ENCODE data around the gene STAT4.

STAT4 gene

DNA sequence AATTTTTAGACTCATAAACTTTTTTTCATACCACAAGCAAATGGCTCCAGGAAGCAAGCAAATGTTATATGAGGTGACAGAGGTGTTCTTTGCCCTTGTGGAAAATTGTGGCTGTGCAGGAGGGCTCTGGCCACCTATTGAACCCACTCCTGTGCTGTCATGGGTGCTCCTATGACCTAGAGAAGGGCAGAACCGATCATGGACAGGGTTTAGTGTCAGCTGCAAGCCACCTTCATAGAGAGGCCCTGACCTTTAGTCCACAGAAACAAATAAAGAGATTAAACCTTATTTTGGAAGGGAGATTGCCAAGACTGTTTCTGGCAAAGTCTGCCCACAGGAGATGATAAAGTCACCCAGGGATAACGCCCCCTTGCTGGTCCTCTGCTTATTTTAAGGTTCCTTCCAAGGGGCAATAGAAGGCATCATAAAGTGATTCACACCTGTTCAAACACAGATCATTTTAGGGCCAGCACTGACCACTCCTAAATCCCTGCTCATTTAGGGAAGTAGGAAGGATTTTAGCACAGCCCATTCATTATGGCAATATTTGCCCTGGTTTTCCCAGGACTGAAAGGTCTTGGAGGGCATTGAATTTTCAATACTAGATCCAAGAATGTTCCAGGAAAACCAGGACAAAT is 26.1 kb upstream of the STAT4 start:
- no peak for DNase-seq
- intact Hi-C loops (cut with DNase I): no loop called here

DNA sequence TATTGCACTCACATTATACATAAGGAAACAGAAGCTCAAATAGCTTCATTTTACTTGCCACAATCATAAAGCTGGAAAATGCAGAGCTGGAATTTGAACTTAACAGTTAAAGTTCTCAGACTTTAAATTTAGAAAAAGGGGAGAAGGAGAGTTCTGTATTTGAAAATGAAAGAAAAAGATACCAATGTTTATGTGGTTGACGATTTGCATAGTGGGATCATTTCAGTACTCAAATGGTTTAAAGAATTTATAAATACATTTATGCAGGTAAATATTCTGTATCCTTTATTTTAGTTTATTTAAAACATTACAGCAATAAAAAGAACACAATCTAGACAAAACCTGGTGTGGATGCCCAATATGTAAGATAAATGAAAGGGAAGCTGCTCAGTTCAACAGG is 25.5 kb upstream of the STAT4 start:
- DNase-seq: no peak
- intact Hi-C loops (cut with DNase I): no loop called here

DNA sequence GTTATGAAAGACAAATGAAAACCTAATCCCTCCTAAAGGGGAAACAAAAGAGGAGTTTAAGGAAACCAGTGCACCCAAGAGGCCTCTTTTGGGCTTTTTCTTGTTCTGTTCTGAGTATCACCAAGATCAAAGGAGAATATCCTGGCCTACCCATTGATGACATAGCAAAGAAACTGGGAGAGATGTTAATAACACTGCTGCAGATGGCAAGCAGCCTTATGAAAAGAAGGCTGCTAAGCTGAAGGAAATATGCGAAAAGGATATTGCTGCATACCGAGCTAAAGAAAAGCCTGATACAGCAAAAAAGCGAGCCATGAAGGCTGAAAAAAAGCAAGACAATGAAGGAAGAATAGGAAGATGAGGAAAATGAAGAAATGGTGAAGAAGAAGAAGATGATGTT is 23.6 kb upstream of the STAT4 start:
- no peak for DNase-seq
- intact Hi-C loops (cut with DNase I): no loop called here

GRCh38 chr2:191173206-191173605 is 22.4 kb upstream of the STAT4 start:
- no peak for DNase-seq
- intact Hi-C loops (cut with DNase I): no loop called here

DNA sequence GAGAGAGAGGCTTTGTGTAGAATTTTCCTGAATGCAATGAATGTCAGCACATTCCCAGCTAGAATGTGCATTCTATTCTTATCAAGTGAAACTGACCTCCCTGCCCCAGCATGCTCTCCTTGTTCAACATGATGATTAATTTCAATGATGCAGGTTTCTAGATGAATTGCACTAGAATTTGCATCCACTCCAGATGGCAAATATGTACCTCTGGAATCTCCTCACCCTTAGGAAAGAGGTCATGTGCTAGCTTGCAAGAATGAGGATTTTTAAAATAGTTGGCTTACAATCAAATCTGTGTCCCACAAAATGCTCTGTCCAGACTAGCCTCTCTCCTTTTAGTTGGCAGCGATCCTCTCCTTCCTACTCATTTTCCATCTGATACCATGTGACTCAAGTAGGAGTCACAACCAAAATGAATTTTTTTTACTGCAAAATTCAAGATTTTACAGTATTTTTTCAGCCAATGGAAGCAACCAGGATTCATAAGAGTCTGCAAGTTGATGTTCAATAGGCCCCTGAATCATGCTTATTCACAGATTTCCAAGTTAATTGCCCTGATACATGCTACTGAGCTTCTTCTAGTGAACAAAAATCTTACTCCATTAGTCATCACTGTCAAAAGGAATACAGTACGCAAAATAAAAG is 21.0 kb upstream of the STAT4 start:
- intact Hi-C loops (cut with DNase I): no loop called here
- DNase-seq: no peak

DNA sequence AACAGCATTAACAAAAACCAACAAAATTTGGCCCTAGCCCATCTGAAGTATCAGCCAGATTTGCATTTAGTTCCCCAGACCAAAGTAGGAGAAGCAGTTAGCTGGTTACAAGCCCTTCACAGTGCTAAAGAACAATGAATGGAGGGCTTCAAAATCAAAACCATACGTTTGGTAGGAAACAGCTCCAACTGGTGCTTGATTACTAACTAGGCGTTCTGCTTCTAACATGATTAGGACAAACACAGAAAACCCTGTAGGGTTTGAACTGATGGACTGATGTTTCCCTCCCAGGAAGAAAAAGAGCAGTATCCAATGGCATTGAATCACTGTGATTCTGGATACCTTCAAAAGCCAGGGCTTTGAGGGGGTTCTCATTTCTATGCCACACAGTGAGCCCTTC is 20.5 kb upstream of the STAT4 start:
- no peak for DNase-seq
- intact Hi-C loops (cut with DNase I): no loop called here

- intact Hi-C loops (cut with DNase I): no loop called here
- no peak for DNase-seq
These were observed 20.0 kb upstream of the STAT4 start for GRCh38 chr2:191170773-191171172.

DNA sequence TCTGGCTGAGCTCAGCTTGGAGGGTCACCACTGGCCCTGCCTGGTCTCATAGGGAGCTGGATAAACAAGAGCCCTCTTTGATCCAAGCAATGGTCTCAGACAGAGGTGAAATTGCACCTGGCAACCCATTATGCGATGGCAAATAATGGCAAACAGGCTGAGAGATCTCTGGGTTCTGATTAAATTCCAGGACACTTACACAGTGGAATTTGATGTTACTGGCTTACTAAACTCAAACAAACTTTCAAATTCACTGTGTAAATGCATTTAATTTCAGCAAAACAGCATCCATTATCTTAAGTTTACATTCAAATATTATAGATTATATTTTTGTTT is 19.5 kb upstream of the STAT4 start:
- intact Hi-C loops (cut with DNase I): no loop called here
- no peak for DNase-seq

DNA sequence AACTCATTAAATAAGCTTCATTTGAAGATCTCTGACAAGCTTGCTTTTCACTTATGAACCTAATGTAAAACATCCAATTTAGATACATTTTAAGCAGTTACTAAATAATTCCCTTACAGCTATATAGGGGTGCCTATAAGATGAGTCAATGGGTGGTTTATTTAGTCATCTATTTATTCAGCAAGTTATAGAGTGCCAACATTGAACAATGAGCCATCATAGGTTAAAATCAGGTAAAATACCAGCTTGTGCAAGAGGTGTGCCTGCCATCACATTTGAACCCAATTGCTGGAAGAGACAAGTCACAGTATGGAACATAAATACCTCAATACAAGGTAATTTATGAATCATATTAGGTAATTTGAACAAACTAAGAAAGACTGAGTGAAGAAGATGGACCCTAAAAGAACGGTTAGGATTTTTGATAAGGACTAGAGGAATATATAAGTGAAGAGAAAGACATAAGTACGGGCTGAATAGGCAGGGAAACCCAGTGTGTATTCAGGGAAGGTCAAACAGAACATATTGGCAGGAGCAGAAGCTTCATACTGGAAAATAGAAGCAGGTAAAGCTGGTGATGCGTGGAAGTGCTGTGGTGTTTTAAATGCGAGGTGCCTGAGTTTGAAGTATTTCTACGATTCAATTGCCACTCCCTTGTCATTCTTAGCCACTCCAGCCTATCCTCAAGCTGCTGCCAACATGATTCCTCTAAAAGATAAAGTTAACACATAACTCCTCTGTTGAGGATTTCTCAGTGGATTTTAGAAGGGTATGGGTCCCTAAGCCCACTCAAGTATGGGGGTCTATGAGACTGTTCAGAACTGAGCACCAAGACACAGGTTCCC is 18.9 kb upstream of the STAT4 start:
- no peak for DNase-seq
- intact Hi-C loops (cut with DNase I): no loop called here

- intact Hi-C loops (cut with DNase I): no loop called here
- no peak for DNase-seq
These were observed 17.0 kb upstream of the STAT4 start for GRCh38 chr2:191167766-191168165.

- DNase-seq: no peak
- intact Hi-C loops (cut with DNase I): no loop called here
These were observed 16.1 kb upstream of the STAT4 start for GRCh38 chr2:191166756-191167445.

- intact Hi-C loops (cut with DNase I): no loop called here
- DNase-seq: no peak
These were observed 15.4 kb upstream of the STAT4 start for GRCh38 chr2:191166111-191166755.

DNA sequence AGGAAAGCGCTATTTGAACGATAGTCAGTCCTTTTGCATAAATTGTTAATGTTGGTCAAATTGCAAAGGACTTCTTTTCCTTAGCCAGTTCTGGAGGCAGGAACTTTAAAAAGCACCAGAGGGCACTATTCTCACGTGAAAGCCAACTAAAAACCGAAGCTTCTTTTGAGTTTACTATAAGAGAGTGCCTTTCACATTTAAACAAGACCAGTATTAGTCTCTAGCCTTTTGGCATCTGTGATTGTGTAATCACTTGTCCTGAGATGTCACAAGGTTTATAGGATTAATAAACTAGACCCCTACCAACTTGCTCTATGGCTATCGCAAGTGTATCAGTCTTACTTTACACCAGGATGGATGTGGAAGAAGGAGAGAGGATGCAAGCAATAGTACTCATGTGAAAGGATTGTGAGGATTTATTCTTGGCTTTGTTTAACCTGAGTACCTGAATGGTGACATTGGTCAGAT is 14.4 kb upstream of the STAT4 start:
- intact Hi-C loops (cut with DNase I): loop anchor here (1.0 kb wide), 2 partner anchors 335 to 356 kb away; no protein-coding TSS in a partner anchor
- DNase-seq: no peak

DNA sequence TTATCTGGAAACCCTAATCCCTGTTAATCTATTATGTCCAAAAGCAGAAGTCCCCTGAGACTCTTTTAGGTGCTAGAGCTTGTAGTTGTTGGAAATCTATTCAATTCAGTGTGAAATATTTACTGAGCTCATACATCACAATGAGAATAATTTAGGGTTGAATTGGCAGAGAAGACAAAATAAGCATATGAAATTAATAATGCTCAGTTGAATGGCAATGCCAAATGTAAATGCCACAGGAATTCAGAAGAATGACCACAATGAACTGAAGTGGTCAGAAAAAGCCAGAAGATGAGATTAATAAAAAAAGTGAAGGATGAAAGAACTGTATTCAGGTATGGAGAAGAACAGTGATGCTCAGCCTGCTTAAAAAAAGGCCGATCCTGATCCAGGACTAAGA is 8.0 kb upstream of the STAT4 start:
- intact Hi-C loops (cut with DNase I): no loop called here
- no peak for DNase-seq

GRCh38 chr2:191158193-191158592 is 7.4 kb upstream of the STAT4 start:
- intact Hi-C loops (cut with DNase I): no loop called here

DNA sequence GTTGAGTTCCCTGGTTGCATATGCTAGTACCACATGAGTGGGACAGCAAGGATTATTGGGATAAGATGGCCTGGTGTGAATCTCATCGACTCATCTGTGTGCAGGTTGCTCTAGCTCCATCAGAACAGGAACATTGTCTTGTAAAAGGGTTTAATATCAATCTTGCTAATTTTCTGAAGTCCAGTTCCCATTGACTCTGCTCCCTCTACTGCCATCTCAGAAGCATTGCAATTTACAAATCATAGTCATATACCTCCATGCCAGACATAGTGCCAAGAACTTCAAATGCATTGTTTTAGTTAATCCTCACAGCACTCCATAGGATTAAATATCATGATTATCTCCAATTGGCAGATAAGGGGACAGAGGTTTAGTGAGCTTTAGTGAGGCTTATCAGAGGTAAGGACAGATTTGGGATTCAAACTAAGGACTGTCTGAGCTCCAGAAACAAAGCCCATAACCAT is 4.8 kb upstream of the STAT4 start:
- no peak for DNase-seq
- intact Hi-C loops (cut with DNase I): no loop called here

More at GRCh38 chr2:191158193-191158592, 7.4 kb upstream of the STAT4 start:
- no peak for DNase-seq

DNA sequence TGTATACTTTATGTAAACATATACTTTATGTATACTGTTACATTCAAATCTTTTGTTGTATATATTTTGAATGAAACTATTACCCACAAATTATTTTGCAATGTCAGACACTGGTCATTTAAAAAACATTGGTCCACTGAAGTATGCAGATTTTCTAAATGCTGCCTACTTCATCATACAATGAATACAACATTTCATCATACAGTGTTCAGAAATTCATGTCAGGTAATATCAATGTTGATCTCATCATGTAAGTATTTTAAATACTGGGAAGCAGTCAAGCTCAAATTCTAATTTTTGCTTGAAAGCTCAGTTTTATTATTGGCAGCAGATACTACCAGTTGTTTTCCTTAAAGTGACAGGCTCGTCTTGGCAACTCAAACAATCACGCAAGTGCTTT is 2.9 kb upstream of the STAT4 start:
- intact Hi-C loops (cut with DNase I): no loop called here
- DNase-seq: no peak

GRCh38 chr2:191152482-191153240 is 1.9 kb upstream of the STAT4 start:
- no peak for DNase-seq
- intact Hi-C loops (cut with DNase I): no loop called here

DNA sequence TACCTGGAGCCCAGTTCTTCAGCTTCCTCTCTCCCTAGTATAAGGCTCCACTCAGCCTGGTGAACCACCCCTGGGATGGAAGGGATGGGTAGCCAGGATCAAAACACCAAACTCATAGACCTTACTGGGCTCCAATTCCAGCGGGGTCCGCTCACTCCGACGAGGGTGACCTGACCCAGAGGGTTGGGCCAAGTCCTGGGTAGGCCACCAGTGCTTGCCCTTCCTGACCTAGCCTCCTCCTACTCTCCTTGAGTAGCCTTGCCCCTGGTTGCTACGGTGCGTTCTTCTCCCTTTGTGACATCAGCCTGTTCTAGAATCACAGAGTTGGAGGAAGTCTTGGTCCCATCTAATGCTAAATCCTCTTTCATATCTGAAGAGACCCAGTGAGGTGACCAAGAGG is 537 bp upstream of the STAT4 start:
- intact Hi-C loops (cut with DNase I): loop anchor here (2.0 kb wide), 1 partner anchor 99 kb away; no protein-coding TSS in a partner anchor
- peak in 1 of 10 donors; percentile 75 for DNase-seq

DNA sequence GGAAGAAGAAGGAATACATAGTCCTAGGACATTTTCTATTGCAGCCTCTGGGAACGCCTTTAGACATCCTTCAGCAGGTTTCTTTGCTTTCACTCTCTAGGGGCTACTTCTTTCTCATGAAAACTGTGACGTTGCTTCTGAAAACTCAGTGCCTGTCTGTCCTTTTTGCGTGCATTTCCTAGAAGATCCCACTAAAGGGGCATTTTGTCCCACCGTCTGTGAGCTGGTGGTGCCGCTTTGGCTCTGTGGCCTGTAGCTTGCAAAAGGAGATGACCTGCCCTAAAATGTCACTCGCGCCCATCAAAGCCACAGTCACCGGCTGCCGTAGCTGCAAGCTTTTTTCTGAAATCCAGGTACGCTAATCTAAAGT is 579 bp downstream of the STAT4 start:
- DNase-seq: peak in 1 of 10 donors; percentile 79
- intact Hi-C loops (cut with DNase I): loop anchor here (2.0 kb wide), 1 partner anchor 97 kb away; no protein-coding TSS in a partner anchor
